ENCODE data around the gene RTBDN.

DNA sequence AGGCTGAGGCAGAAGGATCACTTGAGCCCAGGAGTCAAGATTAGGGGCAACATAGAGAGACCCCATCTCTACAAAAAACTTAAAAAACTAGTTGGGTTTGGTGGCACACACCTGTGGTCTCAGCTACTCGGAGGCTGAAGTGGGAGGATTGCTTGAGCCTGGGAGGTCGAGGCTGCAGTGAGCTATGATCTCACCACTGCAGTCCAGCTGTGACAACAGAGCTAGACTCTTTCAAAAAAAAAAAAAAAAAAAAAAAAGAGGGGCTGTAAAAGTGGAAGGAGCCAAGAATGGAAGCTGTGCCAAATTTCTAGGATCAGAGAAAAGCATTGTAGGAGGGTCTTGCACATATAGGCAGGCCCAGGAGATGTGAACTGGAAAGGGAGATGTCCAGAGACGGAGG is 37.3 kb upstream of the RTBDN start:
- TF ChIP-seq NFIC (IDR thresholded peaks at IDR 0.05) (no peak), TAF1 (IDR thresholded peaks at IDR 0.05; ENCODE audit: low read depth) (no peak), CREB1 (IDR thresholded peaks at IDR 0.05; ENCODE audit: low read depth) (no peak), YY1 (IDR thresholded peaks at IDR 0.05; ENCODE audit: low read depth) (no peak), RAD21 (IDR thresholded peaks at IDR 0.05; ENCODE audit: low read depth) (no peak), TEAD4 (IDR thresholded peaks at IDR 0.05) (no peak), EP300 (IDR thresholded peaks at IDR 0.05; ENCODE audit: borderline replicate concordance) (no peak), FOXM1 (IDR thresholded peaks at IDR 0.05; ENCODE audit: borderline replicate concordance, low read depth) (no peak), EGR1 (IDR thresholded peaks at IDR 0.05) (no peak), TCF12 (IDR thresholded peaks at IDR 0.05; ENCODE audit: low read depth) (no peak)
- TF ChIP-seq, protein P1, sequence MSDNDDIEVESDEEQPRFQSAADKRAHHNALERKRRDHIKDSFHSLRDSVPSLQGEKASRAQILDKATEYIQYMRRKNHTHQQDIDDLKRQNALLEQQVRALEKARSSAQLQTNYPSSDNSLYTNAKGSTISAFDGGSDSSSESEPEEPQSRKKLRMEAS (IDR thresholded peaks at IDR 0.05) = no peak
